GM06990 (cell line): ENCODE measurements around the gene ACTL8.

ENCODE experiments used
- DNase-seq: peaks from one replicate; pipeline ENCODE4 v3.0.0-alpha.2; 2011; ENCODE audit not compliant: insufficient read length; ENCODE audit errors: extremely low read depth
- H3K27me3 ChIP-seq: replicated peaks from 2 replicates; pipeline ENCODE4 v1.6.0; 2011; ENCODE audit warnings: low read length; ENCODE audit not compliant: control insufficient read depth, insufficient read depth
- H3K36me3 ChIP-seq: 2 replicates; pipeline ENCODE4 v1.5.1; 2011; ENCODE audit warnings: low read length; ENCODE audit not compliant: control insufficient read depth, insufficient read depth
- H3K4me3 ChIP-seq: replicated peaks from 2 replicates; pipeline ENCODE4 v1.5.1; 2011; ENCODE audit warnings: low read depth, mild to moderate bottlenecking, control low read depth, low read length
- CTCF ChIP-seq: IDR thresholded peaks from 2 replicates; pipeline ENCODE4 v1.5.1; 2011; ENCODE audit warnings: low read length, control low read depth, mild to moderate bottlenecking, inconsistent platforms; ENCODE audit not compliant: insufficient read depth, poor library complexity, severe bottlenecking

Gene ACTL8

GRCh38 chr1:17842686-17843085, 87.6 kb downstream of the ACTL8 start:
- Histone ChIP-seq H3K27me3 (no peaks in the 10 kb centered on the region; the same call in none of the 2 replicates), H3K36me3 (no peaks in the 10 kb centered on the region), H3K4me3 (no peak overlapping the region)
- DNase-seq = no peak
- no peak for TF ChIP-seq CTCF

- no peaks in the 10 kb centered on the region for H3K36me3 ChIP-seq
- TF ChIP-seq CTCF = no peak
- H3K27me3 ChIP-seq = no peaks in the 10 kb centered on the region; the same call in 1 of the 2 replicates
- no peak for DNase-seq
- no peak overlapping the region for H3K4me3 ChIP-seq
Measured at GRCh38 chr1:17844185-17844826, 89.2 kb downstream of the ACTL8 start.

GRCh38 chr1:17845583-17845982, 90.5 kb downstream of the ACTL8 start:
- no peak for TF ChIP-seq CTCF
- Histone ChIP-seq H3K27me3 (no peaks in the 10 kb centered on the region; the same call in 1 of the 2 replicates), H3K36me3 (no peaks in the 10 kb centered on the region), H3K4me3 (no peak overlapping the region)
- no peak for DNase-seq

GRCh38 chr1:17846341-17846740, 91.2 kb downstream of the ACTL8 start:
- Histone ChIP-seq H3K4me3 (no peak overlapping the region), H3K36me3 (no peaks in the 10 kb centered on the region), H3K27me3 (no peaks in the 10 kb centered on the region; the same call in 1 of the 2 replicates)
- no peak for DNase-seq
- TF ChIP-seq CTCF = no peak

- DNase-seq = no peak
- Histone ChIP-seq H3K36me3 (no peaks in the 10 kb centered on the region), H3K27me3 (peaks cover 2% of the 10 kb centered on the region), H3K4me3 (no peak overlapping the region)
- TF ChIP-seq CTCF = no peak
Measured at GRCh38 chr1:17847111-17847510, 92.0 kb downstream of the ACTL8 start.

- Histone ChIP-seq H3K36me3 (no peaks in the 10 kb centered on the region), H3K27me3 (peaks cover 2% of the 10 kb centered on the region), H3K4me3 (no peak overlapping the region)
- TF ChIP-seq CTCF = no peak
- no peak for DNase-seq
Measured at GRCh38 chr1:17849216-17849615, 94.1 kb downstream of the ACTL8 start.
